GM19395 (cell line): ENCODE results near the gene DND1.
A peak's percentile ranks its signal among the peaks of the same experiment; 100 is the strongest.
"Not testable (repeated sequence)": the region's sequence is repeated elsewhere in the genome, so short reads cannot be mapped to it uniquely, and the experiment has no call there.

Experiments
- ATAC-seq: cut with Tn5 transposase; IDR thresholded peaks from one replicate; pipeline ENCODE4 v1.9.1; 2021; ENCODE audit warnings: mild to moderate bottlenecking, moderate library complexity; ENCODE audit not compliant: unreplicated experiment

The DND1 gene

GRCh38 chr5:140631831-140632365 is 41.5 kb downstream of the DND1 start:
- peak; percentile 50 for ATAC-seq

GRCh38 chr5:140631036-140631417 is 42.3 kb downstream of the DND1 start:
- ATAC-seq: no peak

- ATAC-seq: no peak
These were observed 42.9 kb downstream of the DND1 start for GRCh38 chr5:140630292-140631035.

- ATAC-seq: no peak
These were observed 44.7 kb downstream of the DND1 start for GRCh38 chr5:140628711-140629110.

- ATAC-seq: no peak
These were observed 45.4 kb downstream of the DND1 start for GRCh38 chr5:140627972-140628371.

GRCh38 chr5:140624886-140625285 is 48.5 kb downstream of the DND1 start:
- ATAC-seq: not testable (repeated sequence)

GRCh38 chr5:140623061-140623460 is 50.3 kb downstream of the DND1 start:
- not testable (repeated sequence) for ATAC-seq

GRCh38 chr5:140622301-140622700 is 51.1 kb downstream of the DND1 start:
- no peak for ATAC-seq
